ENCODE results near the gene TPD52L1. TPM values are rescaled to one million over a fixed set of nuclear protein-coding genes. Genes with fewer than 3 reads are reported as not detected.

The TPD52L1 gene
- total and polyA plus RNA-seq, 9 donors = 31.9 to 71.0 (median 41.7) TPM

DNA sequence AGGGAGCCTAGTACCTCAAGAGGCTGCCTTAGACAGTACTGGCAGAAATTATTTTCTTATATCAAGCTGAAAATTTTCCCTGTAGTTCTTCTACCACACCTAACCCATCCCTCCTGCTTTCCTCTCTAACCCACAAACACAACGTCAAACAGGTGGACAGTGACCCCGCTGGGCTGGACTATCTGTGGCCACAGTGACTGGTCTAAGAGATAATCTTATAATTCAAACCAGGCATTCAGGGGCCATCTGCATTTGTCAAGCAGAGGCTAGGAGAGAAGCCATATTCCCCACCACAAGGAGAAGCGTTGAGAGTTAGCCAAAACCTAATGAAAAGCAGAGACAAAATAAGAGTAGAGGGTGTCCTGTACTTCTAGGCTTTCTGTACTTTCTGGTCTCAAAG, 140.0 kb downstream of the TPD52L1 start:
- no peaks in the 10 kb centered on the region for H3K27me3 ChIP-seq (ENCODE audit: control insufficient read depth, insufficient read depth, low read length)
- peaks cover 3% of the 10 kb centered on the region for H3K4me1 ChIP-seq (ENCODE audit: control insufficient read depth, insufficient read depth, low read length)
- H3K9me3 ChIP-seq (replicated peaks; ENCODE audit: control insufficient read depth, low read depth, low read length) = no peaks in the 10 kb centered on the region
- no peak for DNase-seq
- H3K36me3 ChIP-seq (ENCODE audit: control insufficient read depth, insufficient read depth, low read length) = peaks cover 45% of the 10 kb centered on the region
- H3K27ac ChIP-seq (ENCODE audit: low read length) = no peak overlapping the region
- no CpG with 5 or more reads among the region's 3 CpGs for whole genome bisulfite sequencing (ENCODE audit: insufficient coverage)
- no peak overlapping the region for H3K4me3 ChIP-seq (ENCODE audit: low read length)

- no CpG with 5 or more reads among the region's 1 CpG for WGBS (ENCODE audit: insufficient coverage)
- no peak overlapping the region for H3K27ac ChIP-seq (ENCODE audit: low read length)
- peaks cover 3% of the 10 kb centered on the region for H3K4me1 ChIP-seq (ENCODE audit: control insufficient read depth, insufficient read depth, low read length)
Measured at GRCh38 chr6:125294036-125294435, 140.5 kb downstream of the TPD52L1 start.

GRCh38 chr6:125294925-125295324, 141.4 kb downstream of the TPD52L1 start:
- no CpG with 5 or more reads among the region's 3 CpGs for WGBS (ENCODE audit: insufficient coverage)
- peaks cover 3% of the 10 kb centered on the region for H3K4me1 ChIP-seq (ENCODE audit: control insufficient read depth, insufficient read depth, low read length)
- H3K4me3 ChIP-seq (ENCODE audit: low read length) = no peak overlapping the region

More at GRCh38 chr6:125294036-125294435, 140.5 kb downstream of the TPD52L1 start:
- Histone ChIP-seq H3K4me3 (ENCODE audit: low read length) (no peak overlapping the region), H3K36me3 (ENCODE audit: control insufficient read depth, insufficient read depth, low read length) (peaks cover 46% of the 10 kb centered on the region), H3K9me3 (replicated peaks; ENCODE audit: control insufficient read depth, low read depth, low read length) (no peaks in the 10 kb centered on the region), H3K27me3 (ENCODE audit: control insufficient read depth, insufficient read depth, low read length) (no peaks in the 10 kb centered on the region)
- no peak for DNase-seq

GRCh38 chr6:125296471-125296870, 142.9 kb downstream of the TPD52L1 start:
- WGBS (ENCODE audit: insufficient coverage) = no CpG with 5 or more reads among the region's 1 CpG
- Histone ChIP-seq H3K27ac (ENCODE audit: low read length) (no peak overlapping the region), H3K36me3 (ENCODE audit: control insufficient read depth, insufficient read depth, low read length) (peaks cover 45% of the 10 kb centered on the region)

More at GRCh38 chr6:125294925-125295324, 141.4 kb downstream of the TPD52L1 start:
- H3K27me3 ChIP-seq (ENCODE audit: control insufficient read depth, insufficient read depth, low read length) = no peaks in the 10 kb centered on the region
- peak; percentile 31 for DNase-seq
- peak overlapping the region; percentile 55 for H3K27ac ChIP-seq (ENCODE audit: low read length)
- peaks cover 50% of the 10 kb centered on the region for H3K36me3 ChIP-seq (ENCODE audit: control insufficient read depth, insufficient read depth, low read length)
- no peaks in the 10 kb centered on the region for H3K9me3 ChIP-seq (replicated peaks; ENCODE audit: control insufficient read depth, low read depth, low read length)

GRCh38 chr6:125299257-125299656, 145.7 kb downstream of the TPD52L1 start:
- Histone ChIP-seq H3K4me1 (ENCODE audit: control insufficient read depth, insufficient read depth, low read length) (peaks cover 9% of the 10 kb centered on the region), H3K4me3 (ENCODE audit: low read length) (no peak overlapping the region), H3K27me3 (ENCODE audit: control insufficient read depth, insufficient read depth, low read length) (no peaks in the 10 kb centered on the region), H3K36me3 (ENCODE audit: control insufficient read depth, insufficient read depth, low read length) (peaks cover 30% of the 10 kb centered on the region), H3K27ac (ENCODE audit: low read length) (no peak overlapping the region), H3K9me3 (replicated peaks; ENCODE audit: control insufficient read depth, low read depth, low read length) (no peaks in the 10 kb centered on the region)
- no peak for DNase-seq
- 100% methylated on average over 1 of the region's 3 CpGs for WGBS (ENCODE audit: insufficient coverage)

More at GRCh38 chr6:125296471-125296870, 142.9 kb downstream of the TPD52L1 start:
- DNase-seq = no peak
- Histone ChIP-seq H3K27me3 (ENCODE audit: control insufficient read depth, insufficient read depth, low read length) (no peaks in the 10 kb centered on the region), H3K4me3 (ENCODE audit: low read length) (no peak overlapping the region), H3K4me1 (ENCODE audit: control insufficient read depth, insufficient read depth, low read length) (peaks cover 9% of the 10 kb centered on the region), H3K9me3 (replicated peaks; ENCODE audit: control insufficient read depth, low read depth, low read length) (no peaks in the 10 kb centered on the region)

DNA sequence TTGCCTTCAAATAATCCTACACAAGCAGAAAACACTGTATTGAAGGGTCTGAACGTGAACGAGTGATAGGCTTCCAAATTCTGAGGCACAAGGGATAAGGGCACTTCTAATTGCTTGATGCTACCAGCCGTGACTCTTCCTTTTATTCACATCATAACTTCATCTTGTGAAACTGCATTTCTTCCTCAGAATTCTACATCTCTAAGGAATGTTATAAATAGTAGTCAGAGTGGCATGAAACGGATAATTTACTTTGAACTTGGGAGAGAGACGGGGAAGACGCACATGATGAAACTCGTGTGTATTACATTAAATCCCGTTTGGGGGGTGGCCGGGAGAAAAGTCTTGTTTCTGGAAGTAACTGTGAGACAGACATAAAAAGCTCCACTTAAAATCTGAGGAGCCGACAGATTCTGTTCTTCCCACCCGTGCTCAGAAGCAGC, 147.4 kb downstream of the TPD52L1 start:
- Histone ChIP-seq H3K4me3 (ENCODE audit: low read length) (peak overlapping the region; percentile 73), H3K9me3 (replicated peaks; ENCODE audit: control insufficient read depth, low read depth, low read length) (peaks cover 4% of the 10 kb centered on the region), H3K4me1 (ENCODE audit: control insufficient read depth, insufficient read depth, low read length) (peaks cover 6% of the 10 kb centered on the region), H3K36me3 (ENCODE audit: control insufficient read depth, insufficient read depth, low read length) (peaks cover 26% of the 10 kb centered on the region), H3K27ac (ENCODE audit: low read length) (peak overlapping the region; percentile 85), H3K27me3 (ENCODE audit: control insufficient read depth, insufficient read depth, low read length) (no peaks in the 10 kb centered on the region)
- WGBS (ENCODE audit: insufficient coverage) = 0% methylated on average over 3 of the region's 11 CpGs
- peak; percentile 5 for DNase-seq

DNA sequence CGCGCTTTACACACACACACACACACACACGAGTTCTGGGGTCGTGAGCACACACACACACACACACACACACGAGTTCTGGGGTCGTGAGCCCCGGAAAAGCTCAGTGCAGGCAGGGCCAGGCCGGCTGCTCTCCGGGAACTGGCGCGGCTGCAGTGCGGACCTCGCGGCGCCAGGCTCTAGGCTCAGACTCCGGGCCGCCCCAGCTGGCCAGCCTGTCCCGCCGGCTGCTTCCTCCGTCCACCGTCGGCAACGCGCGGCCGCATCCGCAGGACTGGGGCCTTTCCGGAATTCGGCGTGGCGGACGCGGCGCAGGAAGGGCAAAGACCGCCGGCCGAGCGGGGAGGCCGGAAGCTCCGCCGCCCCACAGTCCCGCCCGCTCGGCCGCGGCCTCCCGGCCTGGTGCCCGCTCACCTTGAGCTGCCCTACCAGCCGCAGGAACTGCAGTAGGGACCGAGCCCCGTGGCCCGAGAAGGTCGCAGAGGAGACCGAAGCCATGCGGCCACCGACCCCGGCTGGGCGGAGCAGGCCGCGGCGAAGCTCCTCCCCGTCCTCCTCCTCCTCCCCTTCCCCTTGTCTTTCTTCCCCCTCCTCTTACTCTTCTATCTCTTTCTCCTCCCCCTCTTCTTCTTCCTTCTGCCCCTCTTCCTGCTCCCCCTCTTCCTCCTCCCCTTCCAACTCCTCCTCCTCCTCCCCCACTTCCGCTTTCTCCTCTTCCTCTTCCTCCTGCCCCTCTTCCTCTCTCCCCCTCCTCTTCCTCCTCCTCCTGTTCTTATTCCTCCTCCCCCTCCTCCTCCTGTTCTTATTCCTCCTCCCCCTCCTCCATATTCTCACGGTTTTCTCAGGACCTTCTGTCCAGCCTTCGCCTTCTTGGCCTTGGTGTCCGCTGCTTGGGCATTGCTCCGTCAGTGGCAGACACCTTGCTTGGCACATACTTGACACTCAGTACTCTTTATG, 148.1 kb downstream of the TPD52L1 start, which contains the start of gene HDDC2:
TSS of gene HDDC2 (minus strand) at position 533 of the 957 bp plus-strand sequence. CDS start at position 498, 35 bp downstream.
- Histone ChIP-seq H3K27ac (ENCODE audit: low read length) (peak within 1 kb of the TSS; percentile 85), H3K27me3 (ENCODE audit: control insufficient read depth, insufficient read depth, low read length) (no peaks in the 10 kb centered on the region), H3K4me3 (ENCODE audit: low read length) (peak within 1 kb of the TSS; percentile 73), H3K36me3 (ENCODE audit: control insufficient read depth, insufficient read depth, low read length) (peaks cover 21% of the 10 kb centered on the region), H3K4me1 (ENCODE audit: control insufficient read depth, insufficient read depth, low read length) (peaks cover 6% of the 10 kb centered on the region), H3K9me3 (replicated peaks; ENCODE audit: control insufficient read depth, low read depth, low read length) (peaks cover 4% of the 10 kb centered on the region)
- WGBS (ENCODE audit: insufficient coverage) = 2% methylated on average over 66 of the region's 67 CpGs
- DNase-seq = peak; percentile 87

GRCh38 chr6:125302840-125303511, 149.4 kb downstream of the TPD52L1 start:
- Histone ChIP-seq H3K27ac (ENCODE audit: low read length) (no peak overlapping the region), H3K4me1 (ENCODE audit: control insufficient read depth, insufficient read depth, low read length) (peaks cover 6% of the 10 kb centered on the region), H3K27me3 (ENCODE audit: control insufficient read depth, insufficient read depth, low read length) (no peaks in the 10 kb centered on the region), H3K36me3 (ENCODE audit: control insufficient read depth, insufficient read depth, low read length) (peaks cover 15% of the 10 kb centered on the region), H3K9me3 (replicated peaks; ENCODE audit: control insufficient read depth, low read depth, low read length) (peaks cover 4% of the 10 kb centered on the region), H3K4me3 (ENCODE audit: low read length) (no peak overlapping the region)
- no peak for DNase-seq
- no CpG with 5 or more reads among the region's 4 CpGs for WGBS (ENCODE audit: insufficient coverage)

DNA sequence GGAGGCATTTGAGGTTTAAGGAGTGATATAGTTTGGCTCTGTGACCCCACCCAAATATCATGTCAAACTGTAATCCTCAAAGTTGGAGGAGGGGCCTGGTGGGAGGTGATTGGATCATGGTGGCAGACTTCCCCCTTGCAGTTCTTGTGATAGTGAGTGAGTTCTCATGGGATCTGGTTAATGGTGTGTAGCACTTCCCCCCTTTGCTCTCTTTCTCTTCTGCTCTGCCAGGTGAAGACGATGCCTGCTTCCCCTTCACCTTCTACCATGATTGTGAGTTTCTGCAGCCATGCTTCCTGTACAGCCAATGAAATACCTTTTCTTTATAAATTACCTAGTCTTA, 149.9 kb downstream of the TPD52L1 start:
- H3K27me3 ChIP-seq (ENCODE audit: control insufficient read depth, insufficient read depth, low read length) = no peaks in the 10 kb centered on the region
- H3K27ac ChIP-seq (ENCODE audit: low read length) = no peak overlapping the region
- WGBS (ENCODE audit: insufficient coverage) = no CpG with 5 or more reads among the region's 1 CpG
- H3K4me3 ChIP-seq (ENCODE audit: low read length) = no peak overlapping the region
- peaks cover 6% of the 10 kb centered on the region for H3K4me1 ChIP-seq (ENCODE audit: control insufficient read depth, insufficient read depth, low read length)
- H3K36me3 ChIP-seq (ENCODE audit: control insufficient read depth, insufficient read depth, low read length) = peaks cover 11% of the 10 kb centered on the region
- DNase-seq = no peak
- peaks cover 4% of the 10 kb centered on the region for H3K9me3 ChIP-seq (replicated peaks; ENCODE audit: control insufficient read depth, low read depth, low read length)
